Measurements from ENCODE around the gene IL12A.
A peak's percentile ranks its signal among the peaks of the same experiment; 100 is the strongest.

IL12A gene

GRCh38 chr3:159991591-159991990 lies 3.0 kb downstream of the IL12A start:
- DNase-seq = no peak

- DNase-seq = no peak
Observed at GRCh38 chr3:159992589-159992988, 4.0 kb downstream of the IL12A start.

- no peak for DNase-seq
Observed at GRCh38 chr3:159994182-159994581, 5.5 kb downstream of the IL12A start.

GRCh38 chr3:159995091-159995490 lies 6.5 kb downstream of the IL12A start:
- DNase-seq = no peak

GRCh38 chr3:159996018-159996417 lies 7.4 kb downstream of the IL12A start:
- no peak for DNase-seq

- DNase-seq = no peak
Observed at GRCh38 chr3:159996959-159997358, 8.3 kb downstream of the IL12A start.

- DNase-seq = no peak
Observed at GRCh38 chr3:160001148-160001760, 12.6 kb downstream of the IL12A start.

- DNase-seq = no peak
Observed at GRCh38 chr3:160001850-160002623, 13.4 kb downstream of the IL12A start.

GRCh38 chr3:160003520-160004128 lies 15.0 kb downstream of the IL12A start:
- DNase-seq = peak; percentile 68

GRCh38 chr3:160005004-160005403 lies 16.4 kb downstream of the IL12A start:
- no peak for DNase-seq

GRCh38 chr3:160006282-160007163 lies 17.9 kb downstream of the IL12A start:
- peak; percentile 80 for DNase-seq

GRCh38 chr3:160008961-160009360 lies 20.3 kb downstream of the IL12A start:
- DNase-seq = no peak

- no peak for DNase-seq
Observed at GRCh38 chr3:160009525-160009924, 20.9 kb downstream of the IL12A start.

GRCh38 chr3:160010578-160010977 lies 21.9 kb downstream of the IL12A start:
- DNase-seq = peak; percentile 64

- DNase-seq = peak; percentile 86
Observed at GRCh38 chr3:160012108-160012507, 23.5 kb downstream of the IL12A start.

- DNase-seq = peak; percentile 53
Observed at GRCh38 chr3:160016972-160017371, 28.3 kb downstream of the IL12A start.

- DNase-seq = no peak
Observed at GRCh38 chr3:160018959-160019358, 30.3 kb downstream of the IL12A start.

- DNase-seq = no peak
Observed at GRCh38 chr3:160020057-160020711, 31.5 kb downstream of the IL12A start.

GRCh38 chr3:160022068-160022467 lies 33.4 kb downstream of the IL12A start:
- no peak for DNase-seq

GRCh38 chr3:160023476-160023875 lies 34.8 kb downstream of the IL12A start:
- DNase-seq = no peak

GRCh38 chr3:160027541-160028195 lies 39.0 kb downstream of the IL12A start:
- DNase-seq = no peak

- DNase-seq = no peak
Observed at GRCh38 chr3:160035757-160036156, 47.1 kb downstream of the IL12A start.

Measured in RPMI8226 (cell line).